Panc1 (cell line): Measurements from ENCODE around the gene C6orf89.

ENCODE experiments used
- CTCF ChIP-seq: fragments of 450-650 bp; IDR thresholded peaks from 2 replicates; pipeline ENCODE4 v1.5.1; 2017; ENCODE audit warnings: mild to moderate bottlenecking
- REST ChIP-seq, 2 experiments: IDR thresholded peaks; 2 replicates each; pipeline ENCODE4 v1.6.1; 2011 to 2012; ENCODE audit warnings: low read depth in 2 of 2, control low read depth in 1 of 2, low read length in 1 of 2, mild to moderate bottlenecking in 1 of 2, moderate library complexity in 1 of 2; ENCODE audit not compliant: insufficient read depth in 1 of 2

GRCh38 chr6:36955136-36955535 is 69.4 kb downstream of the C6orf89 start:
- TF ChIP-seq REST (IDR thresholded peaks at IDR 0.05; ENCODE audit: insufficient read depth in 1 of 2, low read depth in 2 of 2, low read length in 1 of 2), result no peak
- no peak for TF ChIP-seq CTCF
